Activated CD4-positive, alpha-beta T cell treated with anti-CD3 and anti-CD28 coated beads, Interleukin-2, amount 10 ng/mL, durations not matched to agents 24 days and 14 days (primary cell): Measurements from ENCODE around the gene DLG2. TPM values are rescaled to one million over a fixed set of nuclear protein-coding genes. Genes with fewer than 3 reads are reported as not detected.
"Not testable (repeated sequence)": the region's sequence is repeated elsewhere in the genome, so short reads cannot be mapped to it uniquely, and the experiment has no call there.

Source experiments
- DNase-seq: peaks from one replicate; pipeline ENCODE4 v3.0.0; 2022
- H3K27ac Mint-ChIP-seq: one replicate; pipeline ENCODE4 v1.8.0; 2022; ENCODE audit warnings: mild to moderate bottlenecking, mixed read lengths
- H3K27me3 Mint-ChIP-seq: one replicate; pipeline ENCODE4 v1.8.0; 2022; ENCODE audit warnings: mixed read lengths
- H3K36me3 Mint-ChIP-seq: one replicate; pipeline ENCODE4 v1.8.0; 2022; ENCODE audit warnings: low read depth, mild to moderate bottlenecking, mixed read lengths
- H3K4me1 Mint-ChIP-seq: one replicate; pipeline ENCODE4 v1.8.0; 2021; ENCODE audit warnings: mixed read lengths
- H3K4me3 Mint-ChIP-seq: one replicate; pipeline ENCODE4 v1.8.0; 2022; ENCODE audit warnings: mild to moderate bottlenecking, moderate library complexity, mixed read lengths
- H3K9me3 Mint-ChIP-seq: one replicate; pipeline ENCODE4 v1.8.0; 2021; ENCODE audit warnings: mixed read lengths
- intact Hi-C: fragments of 100-400 bp; cut with micrococcal nuclease; formaldehyde crosslinking; loops from one replicate; pipeline ENCODE4 v1.15.1; 2023
- total RNA-seq: library from RNA; stranded (reverse); gene quantifications from 2 replicates; pipeline ENCODE4 v1.2.3, GENCODE V29; 2022

Gene DLG2
- total RNA-seq, 1 donor from 2014 or later = 1.0 TPM

GRCh38 chr11:85349539-85349938, 277.6 kb downstream of the DLG2 start:
- H3K9me3 Mint-ChIP-seq, intact Hi-C loops, DNase-seq, H3K4me3 Mint-ChIP-seq, H3K27ac Mint-ChIP-seq, H3K4me1 Mint-ChIP-seq, H3K27me3 Mint-ChIP-seq, H3K36me3 Mint-ChIP-seq: not testable (repeated sequence)

GRCh38 chr11:85348945-85349344, 278.2 kb downstream of the DLG2 start:
- DNase-seq = no peak

GRCh38 chr11:85347291-85347690, 279.9 kb downstream of the DLG2 start:
- no peak for DNase-seq
- Mint-ChIP-seq H3K9me3 (peaks cover 4% of the 10 kb centered on the region), H3K27ac (no peak overlapping the region), H3K4me1 (no peaks in the 10 kb centered on the region), H3K27me3 (no peaks in the 10 kb centered on the region), H3K4me3 (no peak overlapping the region), H3K36me3 (no peaks in the 10 kb centered on the region)
- intact Hi-C loops = no loop called here

More at GRCh38 chr11:85348945-85349344, 278.2 kb downstream of the DLG2 start:
- Mint-ChIP-seq H3K36me3 (no peaks in the 10 kb centered on the region), H3K4me1 (no peaks in the 10 kb centered on the region), H3K27ac (no peak overlapping the region), H3K9me3 (peaks cover 4% of the 10 kb centered on the region), H3K27me3 (no peaks in the 10 kb centered on the region), H3K4me3 (no peak overlapping the region)
- intact Hi-C loops = no loop called here

- H3K27ac Mint-ChIP-seq = no peak overlapping the region
- H3K4me3 Mint-ChIP-seq = no peak overlapping the region
- DNase-seq = no peak
- H3K27me3 Mint-ChIP-seq = no peaks in the 10 kb centered on the region
- H3K4me1 Mint-ChIP-seq = no peaks in the 10 kb centered on the region
- intact Hi-C loops = no loop called here
- no peaks in the 10 kb centered on the region for H3K36me3 Mint-ChIP-seq
- peaks cover 4% of the 10 kb centered on the region for H3K9me3 Mint-ChIP-seq
Observed at GRCh38 chr11:85346484-85346883, 280.7 kb downstream of the DLG2 start.

GRCh38 chr11:85340846-85341245, 286.3 kb downstream of the DLG2 start:
- H3K27ac Mint-ChIP-seq, intact Hi-C loops, DNase-seq, H3K27me3 Mint-ChIP-seq, H3K4me1 Mint-ChIP-seq, H3K9me3 Mint-ChIP-seq, H3K4me3 Mint-ChIP-seq, H3K36me3 Mint-ChIP-seq: not testable (repeated sequence)

- intact Hi-C loops = no loop called here
- H3K4me3 Mint-ChIP-seq = no peak overlapping the region
- DNase-seq = no peak
- H3K27me3 Mint-ChIP-seq = no peaks in the 10 kb centered on the region
- H3K36me3 Mint-ChIP-seq = no peaks in the 10 kb centered on the region
- H3K9me3 Mint-ChIP-seq = no peaks in the 10 kb centered on the region
- no peak overlapping the region for H3K27ac Mint-ChIP-seq
- no peaks in the 10 kb centered on the region for H3K4me1 Mint-ChIP-seq
Observed at GRCh38 chr11:85318573-85318972, 308.6 kb downstream of the DLG2 start.

- Mint-ChIP-seq H3K27ac (no peak overlapping the region), H3K9me3 (no peaks in the 10 kb centered on the region), H3K4me3 (no peak overlapping the region), H3K36me3 (no peaks in the 10 kb centered on the region), H3K27me3 (no peaks in the 10 kb centered on the region), H3K4me1 (no peaks in the 10 kb centered on the region)
- no peak for DNase-seq
- intact Hi-C loops = no loop called here
Observed at GRCh38 chr11:85316967-85317366, 310.2 kb downstream of the DLG2 start.

- Mint-ChIP-seq H3K9me3 (no peaks in the 10 kb centered on the region), H3K27ac (no peak overlapping the region), H3K4me1 (no peaks in the 10 kb centered on the region), H3K36me3 (no peaks in the 10 kb centered on the region), H3K27me3 (no peaks in the 10 kb centered on the region), H3K4me3 (no peak overlapping the region)
- intact Hi-C loops = no loop called here
- DNase-seq = no peak
Observed at GRCh38 chr11:85313741-85314140, 313.4 kb downstream of the DLG2 start.

GRCh38 chr11:85310479-85310878, 316.7 kb downstream of the DLG2 start:
- Mint-ChIP-seq H3K27me3 (no peaks in the 10 kb centered on the region), H3K4me3 (no peak overlapping the region)
- no peak for DNase-seq

GRCh38 chr11:85307366-85307765, 319.8 kb downstream of the DLG2 start:
- H3K27ac Mint-ChIP-seq = no peak overlapping the region
- H3K4me3 Mint-ChIP-seq = no peak overlapping the region
- intact Hi-C loops = no loop called here
- no peaks in the 10 kb centered on the region for H3K4me1 Mint-ChIP-seq
- H3K9me3 Mint-ChIP-seq = peaks cover 4% of the 10 kb centered on the region
- DNase-seq = no peak
- no peaks in the 10 kb centered on the region for H3K27me3 Mint-ChIP-seq
- no peaks in the 10 kb centered on the region for H3K36me3 Mint-ChIP-seq

More at GRCh38 chr11:85310479-85310878, 316.7 kb downstream of the DLG2 start:
- Mint-ChIP-seq H3K9me3 (peaks cover 4% of the 10 kb centered on the region), H3K27ac (no peak overlapping the region), H3K36me3 (no peaks in the 10 kb centered on the region), H3K4me1 (no peaks in the 10 kb centered on the region)
- intact Hi-C loops = no loop called here

GRCh38 chr11:85301895-85302678, 325.1 kb downstream of the DLG2 start:
- H3K27me3 Mint-ChIP-seq = no peaks in the 10 kb centered on the region
- H3K27ac Mint-ChIP-seq = no peak overlapping the region
- H3K4me3 Mint-ChIP-seq = no peak overlapping the region
- H3K36me3 Mint-ChIP-seq = no peaks in the 10 kb centered on the region
- no peak for DNase-seq
- H3K9me3 Mint-ChIP-seq = peaks cover 3% of the 10 kb centered on the region
- intact Hi-C loops = no loop called here
- H3K4me1 Mint-ChIP-seq = no peaks in the 10 kb centered on the region

- no peaks in the 10 kb centered on the region for H3K9me3 Mint-ChIP-seq
- H3K27me3 Mint-ChIP-seq = no peaks in the 10 kb centered on the region
- H3K36me3 Mint-ChIP-seq = no peaks in the 10 kb centered on the region
- no peaks in the 10 kb centered on the region for H3K4me1 Mint-ChIP-seq
- intact Hi-C loops = no loop called here
- H3K4me3 Mint-ChIP-seq = no peak overlapping the region
- H3K27ac Mint-ChIP-seq = no peak overlapping the region
- no peak for DNase-seq
Observed at GRCh38 chr11:85299258-85299942, 327.7 kb downstream of the DLG2 start.

GRCh38 chr11:85295694-85296271, 331.4 kb downstream of the DLG2 start:
- H3K27me3 Mint-ChIP-seq = no peaks in the 10 kb centered on the region
- H3K4me1 Mint-ChIP-seq = no peaks in the 10 kb centered on the region
- DNase-seq = no peak
- no peaks in the 10 kb centered on the region for H3K36me3 Mint-ChIP-seq
- H3K4me3 Mint-ChIP-seq = no peak overlapping the region
- intact Hi-C loops = no loop called here
- H3K27ac Mint-ChIP-seq = no peak overlapping the region
- H3K9me3 Mint-ChIP-seq = peaks cover 3% of the 10 kb centered on the region

- H3K4me1 Mint-ChIP-seq = no peaks in the 10 kb centered on the region
- H3K27me3 Mint-ChIP-seq = no peaks in the 10 kb centered on the region
- H3K9me3 Mint-ChIP-seq = no peaks in the 10 kb centered on the region
- H3K36me3 Mint-ChIP-seq = no peaks in the 10 kb centered on the region
- DNase-seq = no peak
- intact Hi-C loops = no loop called here
- no peak overlapping the region for H3K4me3 Mint-ChIP-seq
- H3K27ac Mint-ChIP-seq = no peak overlapping the region
Observed at GRCh38 chr11:85281550-85281949, 345.6 kb downstream of the DLG2 start.
